ENCODE results near the gene ACKR4.
"Not testable (repeated sequence)": the region's sequence is repeated elsewhere in the genome, so short reads cannot be mapped to it uniquely, and the experiment has no call there.

Gene ACKR4

DNA sequence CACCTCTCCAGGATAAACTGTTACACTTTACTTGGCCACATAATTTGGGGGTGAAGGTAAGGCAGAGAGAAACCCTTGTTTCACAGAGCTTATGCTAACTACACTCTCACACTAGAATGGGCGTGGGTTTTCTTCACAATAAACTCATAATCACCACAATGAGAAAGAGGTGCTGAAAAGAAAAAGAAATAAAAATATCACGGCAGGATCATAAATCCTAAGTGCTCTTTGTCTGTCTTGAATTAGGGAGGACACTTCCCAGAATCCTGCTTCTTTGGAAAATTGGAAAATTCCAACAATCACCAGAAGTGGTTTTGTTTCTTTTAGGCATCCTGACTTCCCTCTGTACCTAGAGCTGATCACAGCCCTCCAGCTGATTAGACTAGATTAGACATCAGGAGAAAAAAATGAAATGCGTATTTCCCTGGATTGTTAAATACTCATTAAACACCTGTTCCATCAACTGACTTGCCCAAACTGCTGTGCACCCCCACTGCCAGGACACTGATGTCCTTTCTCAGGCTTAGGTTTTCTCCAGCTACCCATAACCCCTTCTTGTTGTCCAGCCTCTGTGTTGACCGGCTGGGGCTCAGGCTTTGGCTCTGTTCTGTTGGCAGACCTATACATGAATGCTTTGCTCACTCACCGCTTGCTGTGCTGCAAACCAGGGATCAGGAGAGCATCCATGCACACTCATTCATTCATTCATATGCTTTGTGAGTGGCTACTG, 41.6 kb upstream of the ACKR4 start:
- H3K27ac ChIP-seq, result no peak overlapping the region
- TF ChIP-seq, protein P1, sequence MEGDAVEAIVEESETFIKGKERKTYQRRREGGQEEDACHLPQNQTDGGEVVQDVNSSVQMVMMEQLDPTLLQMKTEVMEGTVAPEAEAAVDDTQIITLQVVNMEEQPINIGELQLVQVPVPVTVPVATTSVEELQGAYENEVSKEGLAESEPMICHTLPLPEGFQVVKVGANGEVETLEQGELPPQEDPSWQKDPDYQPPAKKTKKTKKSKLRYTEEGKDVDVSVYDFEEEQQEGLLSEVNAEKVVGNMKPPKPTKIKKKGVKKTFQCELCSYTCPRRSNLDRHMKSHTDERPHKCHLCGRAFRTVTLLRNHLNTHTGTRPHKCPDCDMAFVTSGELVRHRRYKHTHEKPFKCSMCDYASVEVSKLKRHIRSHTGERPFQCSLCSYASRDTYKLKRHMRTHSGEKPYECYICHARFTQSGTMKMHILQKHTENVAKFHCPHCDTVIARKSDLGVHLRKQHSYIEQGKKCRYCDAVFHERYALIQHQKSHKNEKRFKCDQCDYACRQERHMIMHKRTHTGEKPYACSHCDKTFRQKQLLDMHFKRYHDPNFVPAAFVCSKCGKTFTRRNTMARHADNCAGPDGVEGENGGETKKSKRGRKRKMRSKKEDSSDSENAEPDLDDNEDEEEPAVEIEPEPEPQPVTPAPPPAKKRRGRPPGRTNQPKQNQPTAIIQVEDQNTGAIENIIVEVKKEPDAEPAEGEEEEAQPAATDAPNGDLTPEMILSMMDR (conservative IDR thresholded peaks at IDR 0.05), result no peak
- no peak for TF ChIP-seq ZFX (IDR thresholded peaks at IDR 0.05)

DNA sequence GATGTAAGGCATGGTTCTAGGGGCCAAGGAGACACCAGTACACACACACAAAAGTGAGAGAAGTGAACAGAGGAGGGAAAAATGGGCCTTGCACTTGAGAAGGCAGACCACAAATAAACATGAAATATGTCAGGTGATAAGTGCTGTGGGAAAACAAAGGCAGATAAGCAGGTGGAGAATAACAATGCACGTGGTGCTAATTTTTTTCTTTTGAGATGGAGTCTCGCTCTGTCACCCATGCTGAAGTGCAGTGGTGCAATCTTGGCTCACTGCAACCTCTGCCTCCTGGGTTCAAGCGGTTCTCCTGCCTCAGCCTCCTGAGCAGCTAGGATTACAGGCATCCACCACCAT, 41.1 kb upstream of the ACKR4 start:
- H3K27ac ChIP-seq, result not testable (repeated sequence)

DNA sequence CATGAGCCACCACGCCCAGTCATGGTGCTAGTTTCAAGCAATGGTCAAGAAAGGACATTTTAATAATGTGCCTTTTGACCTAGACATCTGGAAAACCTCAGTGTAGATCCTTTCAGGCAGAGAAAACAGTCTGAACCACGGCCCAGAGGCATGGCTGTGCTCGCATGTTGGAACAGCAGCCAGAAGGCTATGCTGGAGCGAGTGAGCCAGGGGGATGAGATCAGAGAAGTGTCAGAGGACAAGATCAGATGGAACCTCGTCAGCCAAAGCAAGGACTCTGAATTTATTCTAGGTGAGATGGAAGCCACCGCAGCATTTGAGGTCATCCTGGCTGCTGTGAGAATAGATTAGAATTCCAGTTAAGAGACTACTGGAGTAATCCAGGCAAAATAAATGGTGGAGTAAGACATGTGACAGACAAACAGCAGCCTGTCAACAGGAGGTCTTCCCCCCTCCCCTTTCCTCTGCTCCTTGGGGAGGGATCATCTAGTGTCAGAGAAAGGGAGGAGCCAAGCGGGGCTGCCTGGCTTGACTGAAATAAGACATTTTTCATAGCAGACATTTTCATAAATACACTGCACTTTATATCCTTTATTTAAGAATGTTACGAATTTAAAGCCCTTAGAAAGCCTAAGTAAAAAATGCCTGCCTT, 40.4 kb upstream of the ACKR4 start:
- TF ChIP-seq, protein P1 (conservative IDR thresholded peaks at IDR 0.05), result no peak
- H3K27ac ChIP-seq, result no peak overlapping the region

DNA sequence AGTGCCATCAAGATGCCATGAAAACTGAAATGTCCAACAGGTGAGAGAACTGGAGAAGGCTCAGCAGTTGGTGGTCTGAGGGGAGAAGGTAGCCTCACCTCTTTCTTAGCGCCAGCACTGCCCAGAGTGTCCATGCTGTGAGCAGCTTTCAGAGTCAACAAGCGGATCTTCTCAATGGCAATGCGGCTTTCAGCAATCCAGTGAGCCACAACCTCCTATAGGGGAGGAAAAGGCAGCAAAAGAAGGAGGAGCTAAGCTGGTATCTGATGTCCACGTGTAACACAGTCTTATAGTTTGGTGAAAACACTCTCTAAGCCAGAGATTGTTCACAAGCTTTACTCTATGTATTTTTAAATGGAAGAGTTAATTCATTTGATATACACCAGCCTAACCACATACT, 36.1 kb upstream of the ACKR4 start:
- TF ChIP-seq, protein P1 (conservative IDR thresholded peaks at IDR 0.05), result no peak
- no peak for TF ChIP-seq ZFX (IDR thresholded peaks at IDR 0.05)
- H3K27ac ChIP-seq, result no peak overlapping the region

DNA sequence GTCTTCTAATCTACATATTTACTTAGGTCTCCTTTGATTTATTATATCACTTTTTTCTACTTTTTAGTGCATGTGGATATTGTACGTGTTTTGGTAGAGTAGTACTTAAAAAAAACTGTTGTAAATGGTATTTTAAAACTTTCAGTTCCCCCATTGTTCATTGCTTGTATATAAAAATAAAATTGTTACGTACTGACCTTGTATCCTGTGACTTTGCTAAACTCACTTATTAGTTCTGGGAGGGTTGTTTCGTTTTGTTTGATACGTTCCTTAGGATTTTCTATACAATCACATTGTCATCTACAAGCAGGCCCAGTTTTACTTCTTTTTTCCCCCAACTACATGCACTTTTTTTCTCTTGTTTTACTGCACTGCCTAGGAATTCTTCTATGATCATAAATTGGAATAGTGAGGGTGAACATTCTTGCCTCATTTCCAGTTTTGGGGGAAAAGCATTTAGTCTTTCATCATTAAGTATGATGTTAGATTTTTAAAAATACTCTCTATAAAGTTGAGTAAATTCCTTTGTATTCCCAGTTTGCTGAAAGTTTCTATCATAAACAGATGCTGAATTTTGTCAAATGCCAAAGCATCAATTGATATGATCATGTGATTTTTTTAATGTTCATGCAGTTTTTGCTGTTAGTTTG, 33.5 kb upstream of the ACKR4 start:
- no peak overlapping the region for H3K27ac ChIP-seq
- TF ChIP-seq, protein P1 (conservative IDR thresholded peaks at IDR 0.05), result no peak; the same call in 1 of the 2 replicates
- no peak for TF ChIP-seq ZFX (IDR thresholded peaks at IDR 0.05)

DNA sequence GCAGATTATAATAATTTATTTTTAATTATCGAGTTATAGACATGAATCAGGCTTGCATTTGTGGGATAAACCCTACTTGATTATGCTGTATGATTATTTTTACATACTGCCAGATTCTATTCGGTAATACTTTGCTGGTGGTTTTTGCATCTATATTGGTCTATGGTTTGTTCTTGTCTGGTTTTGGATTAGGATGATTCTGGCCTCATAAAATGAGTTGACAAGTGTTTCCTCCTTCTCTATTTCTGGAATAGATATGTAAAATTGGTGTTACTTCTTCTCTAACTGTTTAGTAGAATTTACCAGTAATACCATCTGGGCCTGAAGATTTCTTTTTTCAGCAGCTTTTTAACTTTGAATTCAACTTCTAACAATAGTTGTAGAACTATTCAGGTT, 33.0 kb upstream of the ACKR4 start:
- H3K27ac ChIP-seq, result no peak overlapping the region
- TF ChIP-seq ZFX (IDR thresholded peaks at IDR 0.05), result no peak
- TF ChIP-seq, protein P1 (conservative IDR thresholded peaks at IDR 0.05), result no peak

DNA sequence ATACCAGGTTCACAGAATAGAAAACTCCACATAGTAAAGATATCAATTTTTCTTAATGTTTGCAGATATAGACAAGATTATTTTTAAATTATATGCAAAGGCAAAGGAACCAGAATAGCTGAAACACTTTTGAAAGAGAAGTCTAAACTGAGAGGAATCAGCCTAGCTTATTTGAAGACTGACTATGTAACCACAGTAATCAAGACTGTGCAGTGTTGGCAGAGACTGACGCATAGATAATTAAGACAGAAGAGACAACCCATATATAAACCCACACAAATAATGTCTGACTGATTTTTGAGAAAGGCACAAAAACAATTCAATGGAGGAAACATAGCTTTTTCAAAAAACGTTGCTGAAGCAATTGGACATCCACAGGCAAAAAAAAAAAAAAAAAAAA, 28.6 kb upstream of the ACKR4 start:
- H3K27ac ChIP-seq, result no peak overlapping the region
- TF ChIP-seq, protein P1 (conservative IDR thresholded peaks at IDR 0.05), result no peak
- no peak for TF ChIP-seq ZFX (IDR thresholded peaks at IDR 0.05)

Measured in C4-2B (cell line).